SKM-1 treated with dmso at 0.1 percent for 144 hours (cell line): Measurements from ENCODE around the gene VGLL2.
"Not testable (repeated sequence)": the region's sequence is repeated elsewhere in the genome, so short reads cannot be mapped to it uniquely, and the experiment has no call there.

Experiments used
- DNase-seq: peaks from one replicate; lab custom pipeline; 2025; ENCODE audit not compliant: unreplicated experiment; lab: John Stamatoyannopoulos, UW

VGLL2 gene, protein sequence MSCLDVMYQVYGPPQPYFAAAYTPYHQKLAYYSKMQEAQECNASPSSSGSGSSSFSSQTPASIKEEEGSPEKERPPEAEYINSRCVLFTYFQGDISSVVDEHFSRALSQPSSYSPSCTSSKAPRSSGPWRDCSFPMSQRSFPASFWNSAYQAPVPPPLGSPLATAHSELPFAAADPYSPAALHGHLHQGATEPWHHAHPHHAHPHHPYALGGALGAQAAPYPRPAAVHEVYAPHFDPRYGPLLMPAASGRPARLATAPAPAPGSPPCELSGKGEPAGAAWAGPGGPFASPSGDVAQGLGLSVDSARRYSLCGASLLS

GRCh38 chr6:117265410-117266256, at the start of gene VGLL2:
TSS of gene VGLL2 (plus strand) at chr6:117265558. CDS start at chr6:117265764, 206 bp downstream.
- no peak for DNase-seq

GRCh38 chr6:117222861-117223260, 42.5 kb upstream of the VGLL2 start:
- no peak for DNase-seq

DNA sequence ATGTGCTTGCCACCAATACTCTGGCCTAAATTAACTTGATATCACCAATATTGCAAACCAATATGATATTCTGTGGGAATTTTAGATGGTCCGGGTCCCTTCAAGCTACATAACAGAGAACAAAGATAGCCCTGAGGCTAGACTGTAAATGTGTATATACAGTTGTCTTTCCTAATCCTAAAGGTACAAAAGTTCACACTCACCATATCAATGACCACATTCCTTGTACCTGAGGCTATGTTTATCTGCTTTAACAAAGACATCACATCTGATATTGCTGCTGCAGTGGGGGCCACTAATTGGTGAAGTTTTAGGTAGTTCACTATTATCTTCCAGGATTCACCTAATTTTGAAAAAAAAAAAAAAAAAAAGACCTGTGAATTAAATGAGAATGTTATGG, 38.6 kb upstream of the VGLL2 start:
- DNase-seq = no peak

DNA sequence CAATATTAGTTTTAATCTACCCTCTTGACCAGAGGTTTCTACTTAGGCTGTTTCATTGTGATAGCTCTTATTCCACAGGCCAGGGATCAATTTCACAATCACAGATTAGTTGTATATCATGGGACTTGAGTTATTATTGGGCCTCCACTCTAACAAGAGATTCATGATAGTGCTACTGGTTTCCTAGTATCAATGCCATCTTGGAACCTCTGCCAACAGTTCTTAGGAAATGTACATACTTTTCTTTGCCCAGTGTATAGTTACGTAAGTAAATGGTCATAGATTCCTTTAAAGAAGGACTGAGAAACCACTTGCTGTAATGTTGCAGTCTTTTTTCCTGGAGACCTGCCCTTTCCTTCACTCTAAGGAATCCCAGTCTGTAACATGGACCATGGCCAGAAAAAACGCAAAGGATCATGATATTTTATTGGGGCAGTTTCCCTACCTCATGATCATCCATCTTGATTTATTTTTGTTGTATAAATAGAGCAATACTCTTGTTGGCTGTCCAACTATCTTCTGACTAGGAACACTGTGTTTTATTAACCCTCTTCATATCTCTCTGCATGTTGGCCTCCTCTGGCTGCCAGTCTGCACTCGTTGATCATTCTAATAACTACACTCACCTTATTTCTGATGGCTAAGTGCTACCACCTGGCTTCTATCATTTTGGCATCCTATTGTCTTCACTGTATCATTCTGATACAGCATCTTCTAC, 38.0 kb upstream of the VGLL2 start:
- no peak for DNase-seq

- DNase-seq = no peak
Measured at GRCh38 chr6:117228202-117228601, 37.2 kb upstream of the VGLL2 start.

DNA sequence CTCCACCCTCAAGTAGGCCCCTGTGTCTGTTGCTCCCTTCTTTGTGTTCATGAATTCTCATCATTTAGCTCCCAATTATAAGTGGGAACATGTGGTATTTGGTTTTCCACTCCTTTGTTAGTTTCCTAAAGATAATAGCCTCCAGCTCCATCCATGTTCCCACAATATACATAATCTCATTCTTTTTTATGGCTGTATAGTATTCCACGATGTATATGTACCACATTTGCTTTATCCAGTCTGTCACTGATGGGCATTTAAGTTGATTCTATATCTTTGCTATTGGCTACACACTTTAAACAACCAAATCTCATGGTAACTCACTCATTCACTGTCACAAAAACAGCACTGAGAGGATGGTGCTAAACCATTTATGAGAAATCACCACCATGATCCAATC, 35.5 kb upstream of the VGLL2 start:
- no peak for DNase-seq

DNA sequence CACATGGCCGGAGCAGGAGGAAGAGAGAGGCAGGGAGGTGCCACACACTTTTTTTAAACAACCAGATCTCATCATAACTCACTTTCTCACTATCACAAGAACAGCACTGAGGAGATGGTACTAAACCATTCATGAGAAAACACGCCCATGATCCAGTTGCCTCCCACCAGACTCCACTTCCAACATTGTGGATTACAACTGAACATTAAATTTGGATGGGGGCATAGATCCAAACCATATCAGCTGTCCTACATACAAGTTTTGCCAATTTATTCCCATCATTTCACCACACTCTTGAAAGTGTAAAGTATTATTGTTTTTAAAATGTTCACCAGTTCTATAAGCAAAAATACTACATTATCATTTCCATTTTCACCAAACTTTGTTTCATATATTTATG, 33.9 kb upstream of the VGLL2 start:
- DNase-seq = no peak

DNA sequence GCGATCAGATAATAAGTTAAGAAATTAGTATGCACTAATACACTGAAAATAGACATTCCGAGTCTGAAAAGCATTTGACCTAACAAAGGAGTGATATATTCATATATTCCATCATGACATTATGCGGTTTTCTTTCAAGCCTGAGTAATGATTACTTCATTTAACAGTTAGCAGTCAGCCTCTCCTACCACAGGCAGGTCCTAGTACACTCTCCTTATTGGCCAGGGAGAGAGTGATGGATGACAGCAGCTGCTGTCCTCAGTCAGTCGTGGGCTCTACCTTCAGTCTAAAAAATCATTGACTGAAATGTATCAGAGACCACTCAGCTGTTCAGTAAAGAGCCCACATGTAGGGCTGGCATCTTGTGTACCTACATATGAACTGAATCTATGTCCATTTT, 33.2 kb upstream of the VGLL2 start:
- no peak for DNase-seq

DNA sequence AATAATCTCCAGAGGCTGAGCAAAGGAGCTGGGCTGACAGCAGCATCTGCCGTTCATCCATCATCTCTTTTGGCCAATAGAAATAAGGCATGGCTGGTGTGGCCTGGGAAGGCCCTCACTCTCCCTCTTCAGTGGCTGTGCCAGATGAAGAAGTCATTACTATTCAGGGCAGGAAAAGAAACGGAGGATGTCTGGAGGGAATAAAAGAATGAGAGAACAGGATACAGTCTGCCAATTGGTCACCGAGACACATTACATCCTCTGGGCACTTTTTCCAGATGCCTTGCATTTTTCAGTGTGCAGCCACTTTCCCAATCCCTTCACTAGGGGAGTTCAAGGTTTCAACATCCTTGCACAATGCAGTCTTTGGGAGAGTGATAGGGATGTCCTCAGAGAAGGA, 32.2 kb upstream of the VGLL2 start:
- DNase-seq = no peak

GRCh38 chr6:117237561-117237960, 27.8 kb upstream of the VGLL2 start:
- DNase-seq = no peak

DNA sequence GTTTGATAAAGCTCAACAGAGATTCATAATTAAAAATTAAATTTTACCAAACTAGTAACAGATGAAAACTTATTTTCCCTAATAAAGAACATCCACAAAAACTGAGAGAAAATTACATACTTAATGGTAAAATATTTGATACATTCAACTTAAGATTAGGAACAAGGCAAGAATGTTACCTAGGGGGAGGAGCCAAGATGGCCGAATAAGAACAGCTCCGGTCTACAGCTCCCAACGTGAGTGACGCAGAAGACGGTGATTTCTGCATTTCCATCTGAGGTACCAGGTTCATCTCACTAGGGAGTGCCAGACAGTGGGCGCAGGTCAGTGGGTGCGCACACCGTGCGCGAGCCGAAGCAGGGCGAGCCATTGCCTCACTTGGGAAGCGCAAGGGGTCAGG, 20.8 kb upstream of the VGLL2 start:
- DNase-seq = not testable (repeated sequence)

DNA sequence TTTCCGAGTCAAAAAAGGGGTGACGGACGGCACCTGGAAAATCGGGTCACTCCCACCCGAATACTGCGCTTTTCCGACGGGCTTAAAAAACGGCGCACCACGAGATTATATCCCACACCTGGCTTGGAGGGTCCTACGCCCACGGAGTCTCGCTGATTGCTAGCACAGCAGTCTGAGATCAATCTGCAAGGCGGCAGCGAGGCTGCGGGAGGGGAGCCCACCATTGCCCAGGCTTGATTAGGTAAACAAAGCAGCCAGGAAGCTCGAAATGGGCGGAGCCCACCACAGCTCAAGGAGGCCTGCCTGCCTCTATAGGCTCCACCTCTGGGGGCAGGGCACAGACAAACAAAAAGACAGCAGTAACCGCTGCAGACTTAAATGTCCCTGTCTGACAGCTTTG, 20.4 kb upstream of the VGLL2 start:
- not testable (repeated sequence) for DNase-seq

DNA sequence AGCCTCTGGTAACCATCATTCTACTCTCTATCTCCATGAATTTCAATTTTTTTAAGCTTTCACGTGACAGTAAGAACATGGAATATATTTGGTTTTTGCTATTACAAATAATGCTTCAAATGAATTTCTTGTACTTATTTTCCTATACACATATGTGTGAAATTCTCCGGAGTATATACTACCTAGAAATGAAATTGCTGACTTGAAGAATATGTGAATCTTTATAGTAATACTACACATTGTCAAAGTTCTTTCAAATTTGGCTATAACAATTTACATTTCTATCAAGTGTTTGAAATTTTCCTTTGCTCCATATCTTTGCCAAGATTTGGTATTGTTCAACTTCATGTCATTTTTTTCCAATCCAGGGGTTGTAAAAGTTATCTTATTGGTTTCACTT, 11.6 kb upstream of the VGLL2 start:
- no peak for DNase-seq

- DNase-seq = no peak
Measured at GRCh38 chr6:117262799-117263198, 2.6 kb upstream of the VGLL2 start.

- DNase-seq = no peak
Measured at GRCh38 chr6:117263353-117263927, 1.9 kb upstream of the VGLL2 start.

GRCh38 chr6:117264369-117264691, 1.0 kb upstream of the VGLL2 start:
- no peak for DNase-seq

DNA sequence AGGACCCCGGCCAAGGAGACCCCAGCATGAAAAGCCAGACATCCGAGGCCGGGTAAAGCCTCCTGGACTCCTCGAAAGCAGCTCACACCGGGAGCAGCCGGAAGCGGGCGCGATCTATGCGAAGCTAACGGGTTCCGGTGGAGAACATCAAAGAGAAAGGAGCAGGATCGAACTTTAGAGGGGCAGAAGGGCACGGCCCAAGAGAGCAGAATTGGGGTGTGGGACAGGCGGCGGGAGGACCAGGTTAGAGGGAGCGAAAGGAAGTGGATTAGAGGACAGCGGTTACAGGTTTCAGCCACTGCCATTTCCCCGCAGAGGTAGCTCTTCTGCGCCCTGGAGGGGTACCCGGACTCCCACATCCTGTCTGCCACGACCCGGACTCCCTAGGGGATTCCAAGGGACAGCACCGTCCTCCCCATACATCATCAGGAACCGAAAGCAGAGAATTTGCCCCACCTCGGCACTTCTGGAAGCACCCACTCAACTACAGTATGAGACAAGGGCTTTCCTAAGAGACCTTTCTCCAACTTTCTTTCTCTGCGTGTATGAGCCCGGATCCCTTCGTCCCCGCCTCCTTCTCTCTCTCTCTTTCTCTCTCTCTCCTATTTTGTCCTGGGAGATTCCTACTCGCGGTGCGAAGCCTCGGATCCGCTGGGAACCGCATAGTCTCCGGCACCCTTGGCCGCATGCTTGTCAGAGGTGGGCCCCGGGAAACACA, 507 bp upstream of the VGLL2 start:
- DNase-seq = no peak

- DNase-seq = no peak
Measured at GRCh38 chr6:117266257-117267053, 1.1 kb downstream of the VGLL2 start.

DNA sequence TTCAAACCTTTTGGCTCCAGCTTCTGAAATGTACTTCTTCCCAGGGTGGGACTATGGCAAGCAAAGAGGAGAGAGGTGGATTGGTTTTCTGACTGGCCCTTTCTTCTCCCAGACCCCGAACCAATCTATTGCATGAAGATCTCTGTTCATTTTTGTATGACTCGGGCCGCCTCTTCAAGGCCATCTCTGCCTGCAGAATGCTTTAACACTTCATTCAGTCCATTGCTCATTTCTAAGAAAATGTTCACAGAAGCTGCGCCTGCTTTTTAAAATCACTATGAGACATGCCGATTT, 1.6 kb downstream of the VGLL2 start:
- no peak for DNase-seq

DNA sequence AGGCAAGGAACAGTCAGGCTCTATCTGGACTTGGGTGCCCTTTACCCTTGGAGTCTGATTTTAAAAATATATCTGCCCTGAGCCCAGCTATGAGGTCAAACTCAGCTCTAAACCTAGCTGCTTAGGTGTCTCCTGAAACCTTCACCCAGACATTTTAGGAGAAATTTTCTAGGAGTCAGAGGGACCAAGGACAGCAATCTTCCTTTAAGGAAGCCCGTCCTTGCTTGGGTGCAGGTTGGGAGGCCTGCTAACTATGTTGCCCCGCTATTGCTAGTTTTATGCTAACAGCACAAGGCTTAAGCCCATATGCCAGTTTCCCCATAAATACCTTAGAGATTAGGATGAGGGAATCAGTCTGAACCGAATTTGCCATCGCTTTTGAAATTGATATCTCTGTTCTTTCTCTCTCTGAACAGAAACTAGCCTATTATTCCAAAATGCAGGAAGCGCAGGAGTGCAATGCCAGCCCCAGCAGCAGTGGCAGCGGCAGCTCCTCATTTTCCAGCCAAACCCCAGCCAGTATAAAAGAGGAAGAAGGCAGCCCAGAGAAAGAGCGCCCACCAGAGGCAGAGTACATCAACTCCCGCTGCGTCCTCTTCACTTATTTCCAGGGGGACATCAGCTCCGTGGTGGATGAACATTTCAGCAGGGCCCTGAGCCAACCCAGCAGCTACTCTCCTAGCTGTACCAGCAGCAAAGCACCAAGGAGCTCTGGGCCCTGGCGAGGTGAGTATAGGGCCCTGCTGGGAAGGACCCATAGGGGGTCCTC, 2.6 kb downstream of the VGLL2 start:
- no peak for DNase-seq
